Stimulated activated CD4-positive, alpha-beta T cell treated with anti-CD3 and anti-CD28 coated beads, Interleukin-4, amount 100 ng/mL, for 48 hours (primary cell): Measurements from ENCODE around the gene CBX3.
A peak's percentile ranks its signal among the peaks of the same experiment; 100 is the strongest.
"Not testable (repeated sequence)": the region's sequence is repeated elsewhere in the genome, so short reads cannot be mapped to it uniquely, and the experiment has no call there.

ENCODE experiments used
- DNase-seq, 2 donors: peaks; one replicate each; pipeline ENCODE4 v3.0.0-alpha.2; 2020; ENCODE audit warnings: low read depth in 2 of 2

CBX3 gene

DNA sequence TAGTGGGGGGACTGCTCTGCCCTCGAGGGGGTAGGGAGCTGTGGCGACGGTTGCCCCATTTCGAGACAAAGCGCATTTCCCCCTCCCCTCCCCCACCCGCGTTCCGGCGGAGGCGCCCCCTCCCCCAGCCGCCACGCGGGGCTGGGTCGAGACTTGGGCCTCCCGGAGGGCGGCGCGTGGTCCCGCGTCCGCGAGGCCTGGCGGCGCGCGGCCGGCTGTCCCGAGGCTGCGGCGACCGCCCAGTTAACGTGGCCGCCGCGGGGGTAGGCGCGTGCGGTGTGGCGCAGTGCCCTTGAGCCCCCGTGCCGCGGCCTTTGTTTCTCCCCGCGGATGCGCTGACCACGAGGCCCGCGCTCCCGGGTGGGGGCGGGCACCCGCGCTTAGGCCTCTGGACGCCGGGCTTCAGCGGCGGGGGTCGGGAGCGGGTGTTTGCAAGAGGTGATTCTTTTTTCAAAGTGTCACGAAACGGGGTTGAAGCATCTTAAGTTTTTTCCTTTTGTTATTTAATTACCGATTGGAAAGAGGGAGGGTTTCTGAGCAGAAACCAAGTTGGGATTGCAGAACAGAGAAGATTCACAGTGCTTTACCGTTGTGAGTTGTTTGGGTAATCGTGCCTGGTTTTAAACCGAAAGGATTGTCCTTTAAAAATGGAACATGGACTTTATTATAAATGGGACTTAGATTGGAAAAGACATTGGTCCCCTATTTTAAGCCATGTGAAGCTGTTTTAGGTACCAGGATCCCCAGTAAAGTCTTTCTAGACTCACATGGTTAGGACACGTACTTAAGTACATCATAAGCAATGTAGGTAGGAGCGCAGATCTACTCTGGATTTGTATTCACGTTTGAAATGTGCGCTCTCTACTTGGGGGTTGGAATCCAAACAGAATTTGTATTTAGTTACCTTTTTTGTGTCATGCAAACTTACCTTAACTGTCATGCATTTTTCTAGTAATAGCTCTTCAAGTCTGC lies 760 bp downstream of the CBX3 start:
- DNase-seq: peak; percentile 46 to 49

DNA sequence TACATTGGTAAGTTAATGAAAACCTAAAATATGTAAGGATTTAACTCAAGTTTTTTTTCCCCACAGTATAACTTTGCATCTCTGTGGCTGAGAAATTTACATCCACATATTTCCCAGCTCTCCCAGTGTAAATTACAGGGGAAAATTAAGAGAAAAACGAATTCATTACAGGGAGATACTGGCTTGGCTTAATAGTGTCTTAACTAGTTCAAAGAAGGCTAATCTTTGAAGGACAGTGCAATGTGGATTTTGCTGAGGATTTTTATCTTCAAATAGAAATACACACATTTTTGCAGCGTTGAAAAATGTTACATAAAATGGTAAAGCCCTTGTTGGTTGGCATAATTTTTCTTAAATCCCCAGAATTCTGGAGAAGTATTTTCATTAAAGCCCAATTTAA lies 1.5 kb downstream of the CBX3 start:
- no peak for DNase-seq

DNA sequence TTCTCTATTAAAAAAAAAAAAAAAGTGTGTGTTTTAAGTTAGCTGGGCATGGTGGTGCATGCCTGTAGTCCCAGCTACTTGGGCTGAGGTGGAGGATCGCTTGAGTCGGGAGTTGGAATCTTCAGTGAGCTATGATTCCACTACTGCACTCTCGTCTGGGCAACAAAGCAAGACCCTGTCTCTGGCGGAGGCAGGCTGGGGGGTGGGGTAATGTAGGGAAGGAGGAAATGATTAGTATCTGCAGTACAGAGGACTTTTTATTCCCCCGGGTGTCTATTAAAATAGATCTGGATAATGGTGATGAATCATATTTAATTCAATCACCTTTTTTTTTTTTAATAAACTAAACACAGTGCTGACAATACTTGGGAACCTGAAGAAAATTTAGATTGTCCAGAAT lies 6.5 kb downstream of the CBX3 start:
- no peak for DNase-seq

DNA sequence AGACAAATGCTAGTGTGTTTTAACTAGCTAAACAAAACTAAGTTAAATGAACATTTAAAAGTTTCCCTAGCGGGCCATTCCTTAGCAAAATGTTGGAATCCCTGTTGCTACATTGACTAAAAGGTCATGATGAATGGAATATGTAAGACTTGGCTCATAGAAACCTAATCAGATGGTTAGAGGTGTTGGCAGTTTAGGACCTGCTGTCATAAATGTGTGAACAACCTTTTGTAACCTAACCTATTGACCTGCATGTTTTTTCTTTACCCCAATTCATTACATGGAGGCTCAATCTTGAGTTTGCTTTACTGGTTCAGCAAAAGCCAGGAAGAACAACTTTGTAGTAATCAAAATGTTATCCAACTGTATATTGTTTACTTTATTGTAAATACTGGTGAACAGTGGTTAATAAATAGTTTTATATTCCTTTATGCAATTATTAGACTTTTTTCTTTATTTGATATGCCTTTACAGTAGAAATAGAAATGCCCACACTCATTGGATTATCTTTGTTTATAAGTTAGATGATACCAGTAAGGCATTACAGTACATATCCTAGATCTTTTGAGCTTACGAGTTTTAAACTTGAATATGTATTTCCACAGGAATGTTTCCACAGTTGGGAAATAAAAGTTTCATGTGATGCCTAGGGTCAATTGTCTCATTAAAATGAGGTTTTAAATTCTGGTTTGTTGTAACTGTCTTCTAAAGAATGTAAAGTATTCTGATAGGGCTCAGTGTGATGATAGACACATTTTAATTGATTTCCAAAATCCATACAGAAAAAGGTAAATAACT lies 11.6 kb downstream of the CBX3 start:
- DNase-seq: no peak

DNA sequence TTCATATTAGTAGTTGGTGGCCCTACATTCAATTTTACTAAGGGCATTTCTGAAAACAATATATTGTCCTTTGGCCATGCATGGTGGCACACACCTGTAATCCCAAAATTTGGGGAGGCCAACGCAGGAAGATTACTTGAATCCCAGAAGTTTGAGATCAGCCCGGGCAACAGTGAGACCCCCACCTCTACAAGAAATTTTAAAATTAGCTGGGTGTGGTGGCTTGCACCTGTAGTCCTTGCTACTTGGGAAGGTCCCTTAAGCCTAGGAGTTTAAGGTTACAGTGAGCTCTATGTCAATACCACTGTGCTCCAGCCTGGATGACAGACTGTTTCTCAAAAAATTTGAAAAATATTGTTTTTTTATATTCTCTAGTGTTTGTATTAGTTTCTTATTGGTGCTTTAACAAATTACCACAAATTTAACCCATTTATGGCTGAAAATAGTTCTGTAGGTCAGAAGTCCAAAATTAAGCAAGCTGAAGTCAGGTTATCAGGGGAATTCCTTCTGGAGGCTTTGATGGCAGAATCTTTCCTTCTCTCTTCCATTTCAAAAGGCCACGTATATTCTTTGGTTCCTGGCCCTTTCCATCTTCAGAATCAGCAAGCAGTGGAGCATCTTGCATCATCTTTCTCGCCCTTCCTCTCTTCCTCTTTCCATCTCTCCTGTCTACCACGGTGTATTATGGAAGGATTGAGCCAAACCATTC lies 12.4 kb downstream of the CBX3 start:
- DNase-seq: no peak

DNA sequence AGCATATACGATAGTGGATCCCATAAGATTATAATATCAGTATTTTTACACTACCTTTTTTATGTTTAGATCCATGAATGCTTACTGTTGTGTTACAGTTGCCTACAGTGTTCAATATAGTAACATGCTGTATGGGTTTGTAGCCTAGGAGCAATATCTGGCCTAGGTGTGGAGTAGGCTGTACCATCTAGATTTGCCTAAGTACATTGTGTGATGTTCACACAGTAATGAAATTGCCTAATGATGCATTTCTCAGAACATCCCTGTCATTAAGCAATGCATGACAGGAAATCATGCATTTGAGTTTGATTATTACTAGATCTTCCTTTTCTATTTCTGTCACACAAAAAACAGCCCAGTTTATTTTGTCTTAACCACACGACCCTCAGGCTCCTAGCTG lies 14.5 kb downstream of the CBX3 start:
- DNase-seq: no peak

DNA sequence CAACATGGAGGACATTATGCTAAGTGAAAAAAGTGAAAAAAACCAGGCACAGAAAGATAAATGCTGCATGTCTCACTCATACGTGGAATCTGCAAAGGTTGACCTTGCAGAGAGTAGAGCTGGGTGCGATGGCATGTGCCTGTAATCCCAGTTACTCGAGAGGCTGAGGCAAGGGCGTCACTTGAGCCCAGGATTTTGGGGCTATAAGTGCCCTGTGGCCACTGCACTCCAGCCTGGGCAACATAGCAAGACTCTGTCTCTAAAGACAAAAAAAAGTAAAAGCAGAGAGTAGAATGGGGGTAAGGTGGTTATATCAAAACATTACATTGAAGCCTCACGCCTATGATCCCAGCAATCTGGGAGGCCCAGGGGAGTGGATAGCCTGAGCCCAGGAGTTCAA lies 22.8 kb downstream of the CBX3 start:
- DNase-seq: no peak

DNA sequence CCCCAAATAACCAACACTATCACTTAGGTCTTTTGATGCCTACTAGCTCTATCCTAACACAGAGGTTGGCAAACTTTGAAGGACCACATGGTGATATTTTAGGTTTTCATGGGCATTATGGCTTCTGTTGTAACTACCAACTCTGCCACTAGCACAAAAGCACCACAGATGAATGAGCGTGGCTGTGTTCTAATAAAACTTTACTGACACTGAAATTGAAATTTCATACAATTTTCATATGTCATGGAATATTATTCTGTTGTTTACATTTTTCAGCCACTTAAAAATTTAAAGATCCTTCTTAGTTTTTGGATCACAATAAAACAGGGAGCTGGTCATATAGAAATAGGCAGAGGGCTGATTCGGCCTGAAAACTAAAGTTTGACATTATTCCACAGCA lies 26.4 kb downstream of the CBX3 start:
- no peak for DNase-seq

DNA sequence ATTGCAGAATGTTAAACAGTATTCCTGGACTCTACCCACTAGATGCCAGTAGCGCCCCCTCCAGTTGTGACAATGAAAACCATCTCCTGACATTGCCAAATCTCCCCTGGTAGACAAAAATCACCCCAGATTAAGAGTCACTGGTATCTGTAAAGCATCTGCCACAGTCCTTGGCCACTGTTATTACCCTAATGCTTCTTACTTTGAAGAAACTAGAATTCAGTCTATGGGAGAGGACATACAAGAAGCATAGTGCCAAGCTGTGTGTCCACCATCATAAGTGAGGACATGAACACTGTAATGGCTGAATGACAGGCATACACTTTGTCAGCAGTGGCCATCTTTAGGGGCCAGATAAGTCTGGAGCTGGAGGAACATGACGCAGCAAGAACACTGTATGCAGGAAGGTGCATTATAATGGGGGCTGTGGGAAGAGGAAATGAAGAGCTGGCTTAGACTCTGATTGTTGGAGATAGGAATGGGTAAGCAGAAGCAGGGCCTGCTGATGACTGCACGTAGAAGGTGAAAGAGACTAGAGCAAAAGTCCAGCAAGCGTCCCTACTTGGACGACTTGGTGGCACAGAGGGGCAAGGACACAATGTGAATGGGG lies 32.5 kb downstream of the CBX3 start:
- no peak for DNase-seq

DNA sequence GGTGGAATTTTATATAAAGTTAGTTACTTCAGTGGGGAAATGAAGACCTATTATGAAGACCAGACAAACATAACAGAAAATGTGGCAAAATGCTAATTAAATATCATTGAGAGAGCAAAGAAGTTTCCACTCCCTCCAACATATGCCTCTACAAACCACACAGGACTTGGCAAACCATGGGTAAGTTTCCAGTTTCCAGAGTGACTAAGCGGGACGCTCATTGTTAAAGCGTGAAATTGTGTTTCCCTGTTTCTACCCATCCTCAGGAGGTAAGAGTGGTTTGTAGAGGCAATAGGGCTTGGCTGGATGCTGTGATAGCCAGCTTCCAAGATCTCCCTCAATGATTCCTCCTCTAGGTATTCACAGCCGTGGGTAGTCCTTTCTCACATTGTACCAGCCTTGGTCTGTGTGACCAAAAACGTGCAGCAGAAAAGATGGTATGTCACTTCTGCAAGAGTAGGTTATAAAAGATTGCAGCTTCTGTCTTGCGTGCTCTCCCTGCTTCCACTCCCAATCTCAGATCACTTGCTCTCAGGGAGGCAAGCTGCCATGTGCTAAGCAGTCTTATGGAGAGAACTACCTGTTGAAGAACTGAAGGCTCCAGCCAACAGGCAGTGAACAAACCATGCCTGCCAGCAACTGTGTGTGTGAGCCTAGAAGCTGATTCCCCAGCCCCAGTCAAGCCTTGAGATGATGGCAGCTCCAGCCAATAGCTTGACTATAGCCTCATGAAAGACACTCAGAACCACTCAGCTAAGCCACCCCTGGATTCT lies 35.7 kb downstream of the CBX3 start:
- no peak for DNase-seq

DNA sequence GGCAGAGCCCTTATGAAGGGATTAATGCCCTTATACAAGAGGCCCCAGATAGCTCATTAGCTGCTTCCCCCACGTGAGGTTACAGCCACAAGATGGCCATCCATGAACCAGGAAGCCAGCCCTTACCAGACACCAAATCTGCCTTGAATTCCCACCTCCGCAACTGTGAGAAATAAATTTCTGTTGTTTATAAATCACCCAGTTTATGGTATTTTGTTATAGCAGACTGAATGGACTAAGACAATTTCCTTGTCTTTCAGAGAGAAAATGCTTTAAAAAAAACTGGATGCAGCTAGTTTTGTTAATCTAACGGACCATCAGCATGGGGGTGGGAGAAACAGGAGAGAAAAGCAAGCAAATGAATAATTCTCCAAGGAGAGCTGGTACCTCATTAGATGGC lies 36.5 kb downstream of the CBX3 start:
- no peak for DNase-seq

DNA sequence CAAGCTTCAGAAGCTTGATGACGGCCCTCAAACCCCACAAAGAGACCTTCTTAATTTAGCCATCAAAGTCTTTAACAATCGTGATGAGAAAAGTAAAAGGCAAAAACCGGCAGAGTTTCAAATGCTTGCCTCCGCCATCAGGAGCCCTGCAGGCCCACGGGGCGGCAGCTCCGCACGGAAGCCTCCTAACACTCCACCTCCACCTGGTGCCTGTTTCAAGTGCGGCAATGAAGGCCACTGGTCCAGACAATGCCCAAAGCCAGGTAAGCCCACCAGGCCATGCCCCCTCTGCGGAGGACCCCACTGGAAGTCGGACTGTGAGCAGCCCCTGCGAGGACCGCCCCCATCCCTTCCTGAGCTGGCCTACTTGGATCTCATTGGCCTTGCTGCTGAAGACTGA lies 43.6 kb downstream of the CBX3 start:
- no peak for DNase-seq

DNA sequence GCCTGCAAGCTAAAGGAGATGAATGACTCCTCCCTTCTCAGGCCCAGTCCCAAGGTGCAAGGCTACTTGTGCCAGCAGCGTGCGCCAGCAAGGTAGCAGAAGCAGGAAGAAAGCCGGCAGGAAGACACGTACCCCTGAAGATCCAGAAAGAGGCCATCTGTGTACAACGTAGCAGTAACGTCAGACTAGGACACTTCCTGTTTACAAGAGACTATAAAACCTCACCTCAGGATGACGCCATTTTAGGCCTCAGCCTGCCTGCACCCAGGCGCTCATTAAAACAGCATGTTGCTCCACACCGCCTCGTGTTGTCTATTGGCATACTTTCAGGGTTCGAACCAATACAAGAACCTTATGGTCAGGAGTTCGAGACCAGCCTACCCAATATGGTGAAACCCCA lies 48.7 kb downstream of the CBX3 start:
- DNase-seq: no peak

DNA sequence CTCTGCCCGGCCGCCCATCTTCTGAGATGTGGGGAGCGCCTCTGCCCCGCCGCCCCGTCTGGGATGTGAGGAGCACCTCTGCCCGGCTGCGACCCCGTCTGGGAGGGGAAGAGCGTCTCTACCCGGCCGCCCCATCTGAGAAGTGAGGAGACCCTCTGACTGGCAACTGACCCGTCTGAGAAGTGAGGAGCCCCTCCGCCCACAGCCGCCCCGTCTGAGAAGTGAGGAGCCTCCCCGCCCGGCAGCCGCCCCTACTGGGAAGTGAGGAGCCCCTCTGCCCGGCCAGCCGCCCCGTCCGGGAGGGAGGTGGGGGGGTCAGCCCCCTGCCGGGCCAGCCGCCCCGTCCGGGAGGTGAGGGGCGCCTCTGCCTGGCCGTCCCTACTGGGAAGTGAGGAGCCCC lies 60.3 kb downstream of the CBX3 start:
- DNase-seq: not testable (repeated sequence)
